Activated T-cell treated with anti-CD3 and anti-CD28 coated beads, Interleukin-2, amount 50 U/mL, for 1 hour (primary cell): ENCODE measurements around the gene ROR1.

Source experiments
- DNase-seq: peaks from one replicate; pipeline ENCODE4 v3.0.0-alpha.2; 2020

The ROR1 gene

GRCh38 chr1:63773815-63774616, at the start of gene ROR1:
TSS of gene ROR1 (plus strand) at chr1:63774017.
- peak; percentile 24 for DNase-seq

DNA sequence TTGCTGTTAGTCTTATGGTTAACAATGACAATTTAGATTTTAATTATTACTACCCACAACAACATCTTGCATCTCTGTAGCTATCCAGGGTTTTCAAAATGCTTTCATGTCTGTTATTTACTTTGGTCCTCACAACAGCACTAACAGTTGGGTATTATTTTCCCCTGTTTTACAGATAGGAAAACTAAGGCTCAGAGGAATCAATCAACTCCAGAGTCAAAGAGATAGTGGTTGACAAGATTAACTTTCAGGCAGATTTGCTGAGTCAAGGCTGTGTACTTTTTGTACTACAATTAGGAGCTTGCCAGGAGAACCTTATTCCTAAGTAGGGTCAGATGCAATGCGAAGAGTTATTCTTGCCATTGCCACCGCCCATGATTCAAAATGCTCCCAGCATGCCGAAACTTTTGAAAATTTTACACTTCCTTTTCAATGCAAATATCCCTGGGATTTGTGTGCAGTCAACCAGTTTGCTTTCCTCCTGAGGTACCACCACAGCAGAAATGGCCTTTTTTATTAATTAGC, 49.4 kb upstream of the ROR1 start:
- no peak for DNase-seq

DNA sequence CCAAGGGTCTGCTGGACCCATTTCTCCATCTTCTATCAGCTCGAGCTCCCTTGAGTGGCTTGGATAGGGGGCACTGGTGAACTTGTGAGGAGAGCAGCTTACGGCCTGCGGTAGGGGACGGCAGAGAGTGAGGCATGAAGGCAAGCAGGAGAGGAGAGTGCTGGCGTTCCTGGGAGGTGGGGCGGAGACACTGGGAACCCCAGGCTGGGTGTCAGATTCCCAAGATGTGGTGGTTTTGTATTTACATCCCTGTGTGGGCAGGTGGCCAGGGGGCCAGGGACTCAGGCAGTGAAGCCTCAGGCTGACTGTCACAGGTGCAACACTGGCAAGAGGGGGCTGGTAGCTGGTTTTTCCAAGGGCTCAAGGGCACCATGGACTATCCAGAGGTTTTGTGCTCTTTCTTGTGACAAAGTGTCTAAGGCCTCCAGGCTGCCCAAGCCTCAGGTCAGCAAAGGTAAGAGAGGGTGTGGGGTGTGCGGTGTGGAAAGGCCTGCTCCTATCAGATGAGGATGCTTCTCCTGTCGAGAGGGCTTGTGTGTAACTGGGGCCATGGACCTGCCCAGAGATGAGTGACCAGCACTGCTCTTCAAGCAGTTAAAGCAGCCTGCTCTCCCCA, 45.1 kb upstream of the ROR1 start:
- DNase-seq, result no peak

- no peak for DNase-seq
These were observed 44.6 kb upstream of the ROR1 start for GRCh38 chr1:63729227-63729620.

DNA sequence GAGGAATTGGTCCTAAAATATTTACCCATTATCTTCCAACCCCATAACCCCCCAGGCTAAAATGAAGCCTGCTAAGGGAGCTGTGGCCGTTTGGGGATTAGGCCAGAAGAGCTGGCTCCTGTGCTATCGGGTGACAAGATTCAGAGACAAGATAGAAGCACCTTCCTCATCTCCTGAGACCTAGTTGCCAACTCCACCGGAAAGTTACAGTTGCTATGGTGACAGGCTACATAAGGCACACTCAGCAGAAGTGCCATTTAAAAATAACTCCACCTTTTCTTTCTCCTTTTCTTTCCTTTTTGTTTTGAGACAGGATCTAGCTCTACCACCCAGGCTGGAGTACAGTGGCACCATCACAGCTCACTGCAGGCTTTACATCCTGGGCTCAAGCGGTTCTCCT, 43.6 kb upstream of the ROR1 start:
- DNase-seq, result no peak

DNA sequence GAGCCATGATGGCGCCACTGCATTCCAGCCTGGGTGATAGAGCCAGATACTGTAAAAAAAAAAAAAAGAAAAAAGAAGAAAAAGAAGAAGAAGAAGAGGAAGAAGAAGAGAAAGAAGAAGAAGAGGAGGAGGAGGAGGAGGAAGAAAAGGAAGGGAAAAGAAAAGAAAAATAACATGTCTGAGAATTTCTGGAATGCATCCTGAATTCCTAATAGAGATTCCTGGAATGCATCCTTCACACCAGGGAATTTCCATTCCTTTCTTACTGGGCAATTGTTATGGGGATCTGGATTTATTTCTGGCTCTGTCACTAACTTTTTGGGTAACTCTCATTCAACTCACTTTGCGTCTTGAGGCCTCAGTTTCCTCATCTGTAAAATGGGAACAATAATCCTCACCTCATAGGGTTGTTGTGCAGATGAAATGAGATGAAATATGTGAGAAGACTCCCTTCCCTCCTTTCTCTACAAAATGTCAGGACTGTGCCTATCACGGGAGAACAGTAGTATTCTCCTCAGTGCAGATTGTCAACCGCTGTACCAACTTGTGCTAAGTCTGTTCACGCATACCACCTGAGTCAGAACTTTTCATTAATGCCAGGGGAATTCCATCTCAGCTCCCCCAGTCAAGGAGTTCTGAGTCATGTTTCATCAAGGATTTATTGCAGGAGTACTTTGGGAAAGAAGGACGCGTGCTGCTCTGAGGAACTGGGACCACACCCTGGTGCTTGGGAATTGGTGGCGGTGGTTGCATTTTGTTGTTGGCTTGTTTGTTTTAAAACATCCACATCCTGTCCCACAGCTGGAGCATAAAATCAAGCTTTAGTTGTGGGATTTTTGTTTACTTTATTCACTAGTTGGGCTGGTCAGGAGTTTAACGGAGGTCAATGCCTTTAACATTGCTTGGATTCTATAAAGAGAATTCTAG, 42.4 kb upstream of the ROR1 start:
- DNase-seq, result no peak

DNA sequence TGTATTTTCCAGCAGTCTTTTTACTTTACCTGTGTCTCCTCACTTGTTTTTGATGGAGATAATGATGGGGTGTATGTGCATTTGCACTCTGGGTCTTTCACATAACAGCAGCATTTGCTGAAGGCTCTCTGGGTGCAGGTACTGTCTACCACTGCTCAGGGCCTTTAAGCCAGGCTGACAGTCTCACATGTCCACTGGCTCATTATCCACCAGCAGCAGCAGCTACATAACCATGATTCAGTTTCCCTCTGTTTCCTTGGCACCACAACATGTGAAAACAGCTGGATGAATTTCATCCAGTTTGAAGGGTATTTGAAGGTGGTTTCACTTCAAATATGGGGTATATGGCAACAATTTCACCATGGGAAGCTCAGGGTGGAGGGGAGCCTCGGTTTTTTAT, 41.2 kb upstream of the ROR1 start:
- DNase-seq, result no peak

DNA sequence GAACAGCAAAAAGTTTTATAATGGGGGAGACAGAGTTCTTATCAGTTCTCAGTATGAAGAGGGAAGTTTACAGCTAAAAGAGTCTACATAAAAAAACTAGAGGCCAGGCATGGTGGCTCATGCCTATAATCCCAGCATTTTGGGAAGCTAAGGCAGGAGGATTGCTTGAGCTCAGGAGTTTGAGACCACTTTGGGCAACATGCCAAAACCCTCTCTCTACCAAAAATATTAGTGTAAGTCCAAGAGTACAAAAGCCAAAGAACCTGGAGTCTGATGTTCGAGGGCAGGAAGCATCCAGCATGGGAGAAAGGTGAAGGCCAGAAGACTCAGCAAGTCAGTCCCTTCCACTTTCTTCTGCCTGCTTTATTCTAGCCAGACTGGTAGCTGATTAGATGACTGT, 35.0 kb upstream of the ROR1 start:
- DNase-seq, result no peak

- DNase-seq, result no peak
These were observed 34.4 kb upstream of the ROR1 start for GRCh38 chr1:63739452-63739851.

GRCh38 chr1:63740432-63740831, 33.4 kb upstream of the ROR1 start:
- no peak for DNase-seq

GRCh38 chr1:63742526-63742925, 31.3 kb upstream of the ROR1 start:
- DNase-seq, result no peak

DNA sequence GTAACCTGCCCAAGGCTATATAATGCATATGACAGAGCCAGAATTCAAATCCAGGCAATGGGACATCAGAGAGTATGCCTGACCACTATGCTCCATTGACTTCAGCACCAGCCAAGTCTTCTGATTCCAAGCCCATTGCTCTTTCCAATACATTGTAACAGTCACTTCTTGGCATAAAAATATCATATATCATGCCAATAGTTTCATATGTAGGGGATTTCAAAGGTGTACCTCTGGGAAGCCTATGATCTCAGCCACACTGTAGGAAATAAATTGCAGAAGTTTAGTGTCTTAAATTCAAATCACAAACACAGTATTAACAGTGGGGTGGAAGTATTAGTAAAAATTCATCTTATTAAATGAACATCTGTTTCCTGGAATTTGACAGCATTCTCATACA, 30.0 kb upstream of the ROR1 start:
- no peak for DNase-seq

- no peak for DNase-seq
These were observed 27.5 kb upstream of the ROR1 start for GRCh38 chr1:63746129-63746864.

GRCh38 chr1:63747445-63747844, 26.4 kb upstream of the ROR1 start:
- DNase-seq, result no peak

GRCh38 chr1:63748046-63748580, 25.7 kb upstream of the ROR1 start:
- no peak for DNase-seq

DNA sequence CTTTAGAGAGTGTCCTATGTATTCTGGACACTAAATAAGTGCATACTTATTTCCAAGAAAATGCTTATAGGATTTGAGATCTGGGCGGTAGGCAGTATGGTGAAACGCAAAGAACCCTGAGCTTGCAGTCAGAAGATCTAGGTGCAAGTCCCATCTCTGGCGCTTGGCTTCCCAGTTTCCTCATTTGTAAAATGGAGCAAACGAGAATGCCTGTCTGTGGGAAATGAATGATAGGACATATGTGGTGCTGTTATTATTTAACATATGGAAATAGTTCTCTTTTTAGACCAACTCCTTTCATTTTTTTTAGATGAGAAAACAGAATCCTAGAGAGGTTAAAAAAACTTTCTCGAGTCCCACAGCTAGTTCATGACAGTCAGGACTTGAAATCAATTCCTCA, 25.2 kb upstream of the ROR1 start:
- DNase-seq, result no peak

DNA sequence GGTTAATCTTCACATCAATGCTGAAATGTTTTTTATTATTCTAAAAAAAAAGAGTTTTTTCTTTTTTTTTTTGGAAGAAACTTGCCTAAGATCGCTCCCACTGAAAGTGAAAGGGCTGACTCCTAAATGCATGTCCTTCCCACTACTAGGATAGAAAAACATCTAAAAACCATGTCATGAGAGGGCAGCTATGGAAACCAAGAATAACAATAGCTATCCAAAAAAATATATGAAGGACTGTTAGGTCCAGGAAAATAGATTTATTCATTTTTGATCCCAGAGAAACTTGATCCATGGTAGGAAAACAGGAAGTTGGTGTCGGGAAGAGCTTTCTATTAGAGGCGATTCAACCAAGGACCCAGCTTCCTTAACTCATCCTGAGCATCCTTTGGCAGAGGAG, 23.1 kb upstream of the ROR1 start:
- DNase-seq, result no peak

DNA sequence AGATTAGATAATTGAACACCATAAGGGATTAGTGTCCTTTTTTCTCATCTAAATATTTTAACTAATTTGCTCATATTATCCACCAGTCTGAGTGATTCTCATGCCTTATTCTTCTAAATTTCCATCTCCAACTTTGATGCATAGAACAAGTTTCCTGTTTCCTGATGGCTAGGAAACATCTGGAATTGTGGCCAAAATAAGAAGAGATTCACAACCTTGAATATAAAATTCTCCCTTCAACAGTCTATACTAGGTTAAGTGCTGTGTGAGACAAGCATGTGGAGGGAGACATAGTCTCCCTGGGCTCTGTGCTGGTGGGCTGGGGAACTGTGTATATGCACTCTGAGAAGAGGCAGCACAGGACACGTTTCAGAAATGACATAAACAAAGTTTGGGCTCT, 21.6 kb upstream of the ROR1 start:
- no peak for DNase-seq

GRCh38 chr1:63753591-63753990, 20.2 kb upstream of the ROR1 start:
- no peak for DNase-seq

- no peak for DNase-seq
These were observed 17.0 kb upstream of the ROR1 start for GRCh38 chr1:63756839-63757238.

GRCh38 chr1:63757334-63757733, 16.5 kb upstream of the ROR1 start:
- no peak for DNase-seq

DNA sequence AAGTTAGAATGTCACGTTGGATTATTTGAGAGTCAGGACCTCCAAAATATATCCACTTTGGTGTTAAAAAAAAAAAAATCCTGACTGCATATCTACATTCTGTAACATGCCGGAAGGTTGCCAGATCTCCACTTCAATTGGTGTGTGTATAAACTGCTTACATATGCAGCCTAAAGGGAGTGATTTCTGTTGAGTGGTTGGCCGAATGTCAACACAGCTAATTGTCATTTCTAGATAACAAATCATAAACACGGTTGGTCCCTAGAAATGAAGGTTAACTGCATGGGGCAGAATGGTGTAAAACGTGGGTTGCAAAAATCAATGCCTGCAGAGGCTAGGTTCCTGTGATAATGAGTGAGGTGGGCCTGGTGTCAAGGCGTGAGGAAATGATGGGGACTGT, 15.0 kb upstream of the ROR1 start:
- no peak for DNase-seq
